GM12878 (cell line): ENCODE results near the gene PGK2. TPM values are rescaled to one million over a fixed set of nuclear protein-coding genes. Genes with fewer than 3 reads are reported as not detected.

Experiments used
- ATAC-seq: fragments of 200-7000 bp; cut with Tn5 transposase; 3 replicates; pipeline ENCODE4 v1.9.1; 2020; ENCODE audit warnings: mild to moderate bottlenecking, moderate library complexity
- BruUV-seq: library from RNA; stranded (reverse); fragments of 400-500 nt; replicated peaks from 2 replicates; lab custom pipeline; 2021; lab: Mats Ljungman, UMichigan
- CTCF ChIA-PET: fragments of 300-600 bp; sonication (Branson Sonifier 250); formaldehyde crosslinking; extraction: SDS; loops from one replicate; lab custom pipeline; 2021; ENCODE audit warnings: inconsistent platforms; lab: Yijun Ruan, JAX
- POLR2A ChIA-PET: fragments of 350-600 bp; formaldehyde crosslinking; extraction: SDS; loops from one replicate; lab custom pipeline; 2021; ENCODE audit warnings: inconsistent platforms; lab: Charles Lee
- RAD21 ChIA-PET: fragments of 300-600 bp; sonication (Branson Sonifier 250); formaldehyde crosslinking; loops from one replicate; lab custom pipeline; 2023; ENCODE audit warnings: antibody characterized with exemption; ENCODE audit not compliant: unreplicated experiment; lab: Charles Lee
- SMC1A ChIA-PET: fragments of 300-600 bp; sonication (Branson Sonifier 250); formaldehyde crosslinking; loops from one replicate; lab custom pipeline; 2023; ENCODE audit not compliant: unreplicated experiment, uncharacterized antibody; lab: Charles Lee
- DNase-seq: peaks from one replicate; pipeline ENCODE4 v3.0.0-alpha.2; 2011; ENCODE audit warnings: low read depth, low spot score
- FAIRE-seq: peaks from 3 replicates; lab custom pipeline; 2011; peaks lifted over from hg19 to GRCh38; lab: Jason Lieb, UNC
- H2AFZ ChIP-seq: 2 replicates; pipeline ENCODE4 v1.6.0; 2011; ENCODE audit warnings: low read depth, low read length, control low read depth; ENCODE audit not compliant: control insufficient read depth
- H3K27ac ChIP-seq: 2 replicates; pipeline ENCODE4 v1.5.1; 2011; ENCODE audit warnings: control low read depth; ENCODE audit not compliant: control insufficient read depth, insufficient read depth
- H3K27me3 ChIP-seq, 2 experiments: replicated peaks in 1 of 2; 2 replicates each; pipeline versions ENCODE4 v1.6.0 to v1.6.1; 2011; ENCODE audit warnings: low read length in 1 of 2; ENCODE audit not compliant: control insufficient read depth in 2 of 2, insufficient read depth in 2 of 2
- H3K36me3 ChIP-seq, 2 experiments: 2 replicates each; pipeline ENCODE4 v1.5.1; 2011; ENCODE audit warnings: low read length in 1 of 2; ENCODE audit not compliant: control insufficient read depth in 2 of 2, insufficient read depth in 2 of 2
- H3K4me1 ChIP-seq: 2 replicates; pipeline ENCODE4 v1.6.1; 2011; ENCODE audit warnings: mild to moderate bottlenecking, low read length, moderate library complexity, mixed read lengths; ENCODE audit not compliant: control insufficient read depth, insufficient read depth
- H3K4me2 ChIP-seq: 2 replicates; pipeline ENCODE4 v1.6.0; 2011; ENCODE audit warnings: control low read depth; ENCODE audit not compliant: control insufficient read depth, insufficient read depth
- H3K4me3 ChIP-seq: fragments of 200-600 bp; sonication (generic); 2 replicates; pipeline ENCODE4 v1.5.1; 2016
- H3K79me2 ChIP-seq: 2 replicates; pipeline ENCODE4 v1.6.0; 2011; ENCODE audit warnings: low read length; ENCODE audit not compliant: control insufficient read depth, insufficient read depth
- H3K9ac ChIP-seq: 2 replicates; pipeline ENCODE4 v1.8.0; 2011; ENCODE audit warnings: low read length, control low read depth, mixed read lengths; ENCODE audit not compliant: control insufficient read depth, insufficient read depth
- H3K9me3 ChIP-seq: replicated peaks from 3 replicates; pipeline ENCODE4 v1.5.1; 2011; ENCODE audit warnings: mild to moderate bottlenecking, low read length; ENCODE audit not compliant: control insufficient read depth, insufficient read depth
- H4K20me1 ChIP-seq: 2 replicates; pipeline ENCODE4 v1.6.0; 2011; ENCODE audit not compliant: control insufficient read depth, insufficient read depth
- ATF7 ChIP-seq: fragments of 450-650 bp; IDR thresholded peaks from 2 replicates; pipeline ENCODE4 v1.6.1; 2016; ENCODE audit warnings: low read depth, mild to moderate bottlenecking
- BACH1 ChIP-seq: fragments of 450-650 bp; IDR thresholded peaks from 2 replicates; pipeline ENCODE4 v1.6.1; 2017; ENCODE audit warnings: mild to moderate bottlenecking, borderline replicate concordance
- KAT2A ChIP-seq: conservative IDR thresholded peaks from 2 replicates; pipeline ENCODE4 v1.6.1; 2011; ENCODE audit warnings: low read depth, low read length; ENCODE audit not compliant: control insufficient read depth
- NBN ChIP-seq: fragments of 450-650 bp; IDR thresholded peaks from 2 replicates; pipeline ENCODE4 v1.6.1; 2016
- SIN3A ChIP-seq: IDR thresholded peaks from 2 replicates; pipeline ENCODE4 v1.6.1; 2012; ENCODE audit warnings: low read depth, low read length, improper control_type of control experiment
- SRF ChIP-seq, 2 experiments: IDR thresholded peaks; 2 replicates each; pipeline ENCODE4 v1.6.1; 2011; ENCODE audit warnings: low read depth in 2 of 2, low read length in 2 of 2, mild to moderate bottlenecking in 1 of 2, moderate library complexity in 1 of 2
- ZNF24 ChIP-seq: fragments of 450-650 bp; IDR thresholded peaks from 2 replicates; pipeline ENCODE4 v1.6.1; 2017; ENCODE audit warnings: antibody characterized with exemption, mild to moderate bottlenecking
- WGBS: methylation state at CpG from one replicate; pipeline ENCODE4 v1.1.6; 2016; ENCODE audit warnings: low lambda C conversion rate; ENCODE audit not compliant: insufficient replicate concordance, insufficient coverage; ENCODE audit errors: missing lambda C conversion rate; 5-methylcytosine and 5-hydroxymethylcytosine counted together
- in situ Hi-C: fragments of 300-500 bp; cut with MboI; formaldehyde crosslinking; loops from 9 replicates; pipeline ENCODE4 v1.14.3; 2018; ENCODE audit warnings: mixed read lengths
- intact Hi-C: fragments of 100-400 bp; cut with micrococcal nuclease; formaldehyde crosslinking; loops from one replicate; pipeline ENCODE4 v1.14.2; 2022; ENCODE audit not compliant: unreplicated experiment
- polyA plus RNA-seq, 11 experiments: library from polyadenylated mRNA; depleted of rRNA in 4 of 11; unstranded in 6 of 11; stranded (reverse) in 5 of 11; fragments of >200 nt; fragmentation: Nextera tagmentation in 4 of 11; fragmentation: Illumina TruSeq in 1 of 11; extraction: Ambion mirVana in 4 of 11; extraction: Trizol in 1 of 11; gene quantifications; 1 replicate in 1 of 11; 2 replicates in 10 of 11; pipeline versions ENCODE4 v1.2.1 to v1.2.3, GENCODE V29; 2011 to 2016; ENCODE audit warnings: inconsistent platforms in 2 of 11, missing spikeins in 2 of 11, low read depth in 1 of 11
- total RNA-seq, 4 experiments: library from RNA; depleted of rRNA in 3 of 4; stranded (reverse); fragments of >200 nt in 3 of 4; fragmentation: Illumina TruSeq in 1 of 4; extraction: Trizol in 1 of 4; gene quantifications; 2 replicates each; pipeline versions ENCODE4 v1.2.1 to v1.2.3, GENCODE V29; 2013 to 2021
- TF ChIP-seq, protein P1 (sequence below): IDR thresholded peaks from 2 replicates; pipeline ENCODE4 v1.6.1; 2011; ENCODE audit warnings: borderline replicate concordance, low read depth, mild to moderate bottlenecking, moderate library complexity, mixed read lengths, low read length; ENCODE audit not compliant: insufficient read depth; ENCODE audit errors: extremely low read length
- TF ChIP-seq, protein P2 (sequence below): fragments of 450-650 bp; formaldehyde crosslinking; IDR thresholded peaks from 2 replicates; pipeline ENCODE4 v1.4.0; 2022; ENCODE audit warnings: mild to moderate bottlenecking, moderate library complexity
- TF ChIP-seq, protein P3 (sequence below): fragments of 450-650 bp; IDR thresholded peaks from 2 replicates; pipeline ENCODE4 v1.6.1; 2016; ENCODE audit warnings: mild to moderate bottlenecking

Gene PGK2
- total and polyA plus RNA-seq, 10 of the 15 experiments (the other 5 are each of a cell fraction or from before 2014, with no cell fraction given) = not detected

DNA sequence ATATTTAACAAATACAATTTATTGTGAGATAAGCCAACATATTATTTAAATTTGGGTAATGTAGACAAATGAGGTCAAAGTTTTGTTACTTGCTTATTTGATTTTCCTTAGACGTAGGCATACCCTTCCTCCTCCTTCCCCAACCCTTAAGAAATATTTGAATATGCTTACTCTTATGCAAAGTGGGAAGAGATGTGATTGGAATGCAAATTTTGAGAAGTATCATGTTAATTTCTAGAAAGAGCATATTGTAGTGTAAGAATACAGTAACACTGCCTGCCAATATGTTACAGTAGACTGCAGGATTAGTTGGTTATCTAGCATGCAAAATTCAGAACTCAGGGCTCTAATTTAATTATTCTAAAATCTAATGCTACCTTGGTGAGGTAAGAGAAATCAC, 46.3 kb upstream of the PGK2 start:
- Histone ChIP-seq H3K4me3 (no peak overlapping the region), H3K4me1 (no peaks in the 10 kb centered on the region), H3K27ac (no peak overlapping the region), H3K79me2 (no peaks in the 10 kb centered on the region), H3K9ac (no peak overlapping the region), H4K20me1 (no peaks in the 10 kb centered on the region), H3K36me3 (no peaks in the 10 kb centered on the region), H3K27me3 (no peaks in the 10 kb centered on the region), H3K4me2 (no peak overlapping the region), H2AFZ (no peak overlapping the region), H3K9me3 (no peaks in the 10 kb centered on the region)
- intact Hi-C loops = no loop called here
- DNase-seq (no peak), ATAC-seq (no peak), FAIRE-seq (no peak)
- 20% methylated on average over 1 of the region's 1 CpG for WGBS
- POLR2A ChIA-PET = no interaction called here
- no peak for TF ChIP-seq ATF7
- no peak for TF ChIP-seq KAT2A
- TF ChIP-seq SIN3A = no peak
- TF ChIP-seq BACH1 = no peak
- TF ChIP-seq, protein P1, sequence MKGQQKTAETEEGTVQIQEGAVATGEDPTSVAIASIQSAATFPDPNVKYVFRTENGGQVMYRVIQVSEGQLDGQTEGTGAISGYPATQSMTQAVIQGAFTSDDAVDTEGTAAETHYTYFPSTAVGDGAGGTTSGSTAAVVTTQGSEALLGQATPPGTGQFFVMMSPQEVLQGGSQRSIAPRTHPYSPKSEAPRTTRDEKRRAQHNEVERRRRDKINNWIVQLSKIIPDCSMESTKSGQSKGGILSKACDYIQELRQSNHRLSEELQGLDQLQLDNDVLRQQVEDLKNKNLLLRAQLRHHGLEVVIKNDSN = no peak
- TF ChIP-seq, protein P2, sequence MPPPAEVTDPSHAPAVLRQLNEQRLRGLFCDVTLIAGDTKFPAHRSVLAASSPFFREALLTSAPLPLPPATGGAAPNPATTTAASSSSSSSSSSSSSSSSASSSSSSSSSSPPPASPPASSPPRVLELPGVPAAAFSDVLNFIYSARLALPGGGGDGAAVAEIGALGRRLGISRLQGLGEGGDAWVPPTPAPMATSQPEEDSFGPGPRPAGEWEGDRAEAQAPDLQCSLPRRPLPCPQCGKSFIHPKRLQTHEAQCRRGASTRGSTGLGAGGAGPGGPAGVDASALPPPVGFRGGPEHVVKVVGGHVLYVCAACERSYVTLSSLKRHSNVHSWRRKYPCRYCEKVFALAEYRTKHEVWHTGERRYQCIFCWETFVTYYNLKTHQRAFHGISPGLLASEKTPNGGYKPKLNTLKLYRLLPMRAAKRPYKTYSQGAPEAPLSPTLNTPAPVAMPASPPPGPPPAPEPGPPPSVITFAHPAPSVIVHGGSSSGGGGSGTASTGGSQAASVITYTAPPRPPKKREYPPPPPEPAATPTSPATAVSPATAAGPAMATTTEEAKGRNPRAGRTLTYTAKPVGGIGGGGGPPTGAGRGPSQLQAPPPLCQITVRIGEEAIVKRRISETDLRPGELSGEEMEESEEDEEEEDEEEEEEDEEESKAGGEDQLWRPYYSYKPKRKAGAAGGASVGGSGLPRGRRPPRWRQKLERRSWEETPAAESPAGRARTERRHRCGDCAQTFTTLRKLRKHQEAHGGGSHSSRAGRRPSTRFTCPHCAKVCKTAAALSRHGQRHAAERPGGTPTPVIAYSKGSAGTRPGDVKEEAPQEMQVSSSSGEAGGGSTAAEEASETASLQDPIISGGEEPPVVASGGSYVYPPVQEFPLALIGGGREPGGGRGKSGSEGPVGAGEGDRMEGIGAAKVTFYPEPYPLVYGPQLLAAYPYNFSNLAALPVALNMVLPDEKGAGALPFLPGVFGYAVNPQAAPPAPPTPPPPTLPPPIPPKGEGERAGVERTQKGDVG (CRISPR knock-in tag) = no peak
- TF ChIP-seq, protein P3, sequence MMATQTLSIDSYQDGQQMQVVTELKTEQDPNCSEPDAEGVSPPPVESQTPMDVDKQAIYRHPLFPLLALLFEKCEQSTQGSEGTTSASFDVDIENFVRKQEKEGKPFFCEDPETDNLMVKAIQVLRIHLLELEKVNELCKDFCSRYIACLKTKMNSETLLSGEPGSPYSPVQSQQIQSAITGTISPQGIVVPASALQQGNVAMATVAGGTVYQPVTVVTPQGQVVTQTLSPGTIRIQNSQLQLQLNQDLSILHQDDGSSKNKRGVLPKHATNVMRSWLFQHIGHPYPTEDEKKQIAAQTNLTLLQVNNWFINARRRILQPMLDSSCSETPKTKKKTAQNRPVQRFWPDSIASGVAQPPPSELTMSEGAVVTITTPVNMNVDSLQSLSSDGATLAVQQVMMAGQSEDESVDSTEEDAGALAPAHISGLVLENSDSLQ = no peak
- no peak for TF ChIP-seq SRF (IDR thresholded peaks at IDR 0.05; ENCODE audit: low read depth in 2 of 2, low read length in 2 of 2)
- no peak for TF ChIP-seq NBN
- TF ChIP-seq ZNF24 = no peak
- SMC1A ChIA-PET = no interaction called here
- no TSS peak for BruUV-seq
- RAD21 ChIA-PET = no interaction called here
- in situ Hi-C loops = no loop called here
- CTCF ChIA-PET = no interaction called here
